ENCODE measurements around the gene GRM1. TPM values are rescaled to one million over a fixed set of nuclear protein-coding genes. Genes with fewer than 3 reads are reported as not detected.

GRM1 gene
- total RNA-seq, 2 donors from 2014 or later = not detected

DNA sequence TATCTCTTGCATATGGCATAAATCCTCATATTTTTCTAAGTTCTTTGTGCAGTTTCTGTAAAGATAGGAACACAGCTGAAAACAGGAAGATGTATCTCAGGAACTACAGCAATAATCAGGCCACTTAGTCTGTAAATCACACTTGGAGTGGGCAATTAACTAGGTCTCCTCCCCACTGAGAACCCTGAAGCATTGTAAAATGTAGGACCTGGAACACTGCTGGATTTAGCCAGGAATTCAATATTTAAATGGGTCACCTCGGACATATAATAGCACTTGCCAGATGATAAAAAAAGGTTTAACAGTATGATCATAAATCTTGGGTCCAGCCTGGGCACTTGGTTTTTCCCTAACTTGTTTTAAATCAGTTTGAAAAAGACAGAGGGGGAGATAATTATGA, 155.0 kb downstream of the GRM1 start:
- no peaks in the 10 kb centered on the region for H3K4me1 Mint-ChIP-seq (ENCODE audit: low read depth)

DNA sequence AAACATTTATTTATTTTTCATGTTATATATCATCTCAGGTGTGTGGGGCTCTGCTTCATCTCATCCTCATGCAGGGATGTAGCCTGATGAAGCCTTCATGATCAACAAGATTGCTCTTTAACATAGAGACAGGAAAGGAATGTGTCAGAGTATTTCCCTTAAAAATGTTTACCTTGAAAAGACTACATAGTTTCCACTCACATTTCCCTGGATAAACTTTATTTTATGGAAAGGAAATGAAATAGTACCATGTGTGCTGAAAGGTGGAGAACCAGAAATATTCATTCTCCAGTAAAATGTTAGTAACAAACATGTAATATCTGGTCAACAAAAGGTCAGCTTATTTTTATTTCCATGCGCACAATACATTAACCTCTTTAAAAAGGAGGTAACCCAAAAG, 155.8 kb downstream of the GRM1 start:
- no peak for DNase-seq
- Mint-ChIP-seq H3K9me3 (no peaks in the 10 kb centered on the region), H3K4me1 (ENCODE audit: low read depth) (no peaks in the 10 kb centered on the region), H3K27me3 (ENCODE audit: low read depth) (no peaks in the 10 kb centered on the region), H3K36me3 (ENCODE audit: insufficient read depth in 2 of 2) (no peaks in the 10 kb centered on the region), H3K27ac (no peak overlapping the region), H3K4me3 (no peak overlapping the region)
- no peak for ATAC-seq (replicated peaks in 1 of 2)

More for the DNA sequence above, 155.0 kb downstream of the GRM1 start:
- no peak for DNase-seq
- Mint-ChIP-seq H3K4me3 (no peak overlapping the region), H3K27ac (no peak overlapping the region), H3K36me3 (ENCODE audit: insufficient read depth in 2 of 2) (no peaks in the 10 kb centered on the region), H3K9me3 (no peaks in the 10 kb centered on the region), H3K27me3 (ENCODE audit: low read depth) (no peaks in the 10 kb centered on the region)
- ATAC-seq (replicated peaks in 1 of 2) = no peak

DNA sequence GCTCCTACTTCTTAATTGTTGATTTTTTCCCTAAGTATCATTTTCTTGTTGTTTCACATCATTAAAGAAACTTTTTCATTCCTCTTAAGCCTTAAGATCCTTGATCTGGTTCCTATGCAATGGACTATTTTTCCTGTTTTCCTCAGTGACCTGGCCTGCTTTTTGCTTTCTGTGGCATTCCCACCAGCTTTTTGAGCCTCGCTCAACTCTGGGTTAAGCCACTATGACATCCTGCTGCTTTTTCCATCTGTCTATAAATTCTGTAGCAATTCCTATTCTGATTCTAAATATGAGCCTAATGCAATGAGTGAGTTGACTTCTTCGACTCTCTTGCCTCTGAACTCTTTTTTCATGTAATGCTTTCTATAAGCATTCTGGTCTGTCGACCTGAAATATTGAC, 160.3 kb downstream of the GRM1 start:
- no peaks in the 10 kb centered on the region for H3K36me3 Mint-ChIP-seq (ENCODE audit: insufficient read depth in 2 of 2)

DNA sequence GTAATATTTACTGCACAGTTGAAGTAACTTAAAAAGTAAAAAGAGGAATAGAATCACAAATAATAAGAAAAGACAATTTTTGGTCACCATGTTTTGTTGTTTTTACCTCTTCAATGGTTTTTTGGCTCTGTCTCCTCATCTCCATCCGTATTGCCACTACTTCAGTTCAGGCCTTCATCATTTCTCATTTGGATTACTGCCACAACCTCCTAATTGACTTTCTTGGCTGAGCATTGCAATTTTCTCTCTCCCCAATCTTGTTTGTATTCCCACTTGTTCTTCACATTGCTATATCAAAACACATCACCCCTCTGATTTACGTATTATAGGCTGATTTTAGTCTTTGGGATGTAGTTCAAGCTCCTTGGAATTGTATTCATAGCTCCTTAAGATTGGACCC, 161.7 kb downstream of the GRM1 start:
- DNase-seq (no peak), ATAC-seq (replicated peaks in 1 of 2) (no peak)
- Mint-ChIP-seq H3K36me3 (ENCODE audit: insufficient read depth in 2 of 2) (no peaks in the 10 kb centered on the region), H3K27ac (no peak overlapping the region), H3K9me3 (peaks cover 0 to 2% of the 10 kb centered on the region in 2 donors), H3K27me3 (ENCODE audit: low read depth) (peaks cover 5% of the 10 kb centered on the region), H3K4me1 (ENCODE audit: low read depth) (no peaks in the 10 kb centered on the region), H3K4me3 (no peak overlapping the region)

More for the DNA sequence above, 160.3 kb downstream of the GRM1 start:
- no peak overlapping the region for H3K27ac Mint-ChIP-seq
- H3K27me3 Mint-ChIP-seq (ENCODE audit: low read depth) = peaks cover 5% of the 10 kb centered on the region
- no peaks in the 10 kb centered on the region for H3K4me1 Mint-ChIP-seq (ENCODE audit: low read depth)
- DNase-seq (no peak), ATAC-seq (replicated peaks in 1 of 2) (no peak)
- H3K4me3 Mint-ChIP-seq = no peak overlapping the region
- no peaks in the 10 kb centered on the region for H3K9me3 Mint-ChIP-seq

DNA sequence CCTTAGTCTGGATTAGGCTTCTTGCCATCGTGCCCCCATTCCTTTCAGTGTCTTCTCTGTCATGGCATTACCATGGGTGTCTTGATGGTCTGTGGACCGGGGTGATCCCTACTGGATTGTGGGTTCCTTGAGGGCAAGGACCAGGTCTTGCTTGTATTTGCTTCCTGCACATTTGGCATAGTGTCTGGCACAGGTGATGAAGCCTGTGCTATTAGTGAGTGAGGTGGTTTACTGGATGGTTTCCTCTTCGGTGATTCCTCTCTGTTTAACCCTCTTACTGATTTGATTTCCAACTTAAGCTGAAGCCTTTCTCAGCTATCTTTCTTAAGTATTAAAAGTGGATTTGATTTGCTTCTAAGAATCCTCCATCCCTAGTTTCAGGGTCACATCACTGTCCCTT, 162.3 kb downstream of the GRM1 start:
- Mint-ChIP-seq H3K4me3 (no peak overlapping the region), H3K9me3 (peaks cover 0 to 3% of the 10 kb centered on the region in 2 donors), H3K36me3 (ENCODE audit: insufficient read depth in 2 of 2) (no peaks in the 10 kb centered on the region), H3K27me3 (ENCODE audit: low read depth) (peaks cover 5% of the 10 kb centered on the region), H3K27ac (no peak overlapping the region), H3K4me1 (ENCODE audit: low read depth) (no peaks in the 10 kb centered on the region)
- DNase-seq (no peak), ATAC-seq (replicated peaks in 1 of 2) (no peak)

DNA sequence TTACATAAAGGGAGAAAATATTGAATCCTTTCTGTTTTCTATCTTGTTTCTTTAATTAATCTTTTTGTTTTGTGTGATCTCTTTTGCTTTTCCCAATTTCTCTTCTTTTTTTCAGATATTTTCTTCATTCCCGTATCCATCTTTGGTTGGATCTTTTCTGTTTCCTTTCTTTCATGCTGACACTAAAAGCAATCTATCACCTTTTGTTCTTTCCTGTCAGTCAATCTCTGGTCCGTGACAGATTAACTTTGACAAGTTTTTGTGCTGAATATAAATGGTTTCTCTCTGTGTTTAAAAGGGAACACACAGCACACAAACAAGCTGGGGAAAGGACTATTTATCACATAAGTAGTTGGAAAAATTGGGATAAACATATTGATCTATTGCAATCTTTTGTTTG, 162.8 kb downstream of the GRM1 start:
- no peak for DNase-seq
- Mint-ChIP-seq H3K27me3 (ENCODE audit: low read depth) (peaks cover 5% of the 10 kb centered on the region), H3K4me3 (no peak overlapping the region), H3K36me3 (ENCODE audit: insufficient read depth in 2 of 2) (no peaks in the 10 kb centered on the region), H3K27ac (no peak overlapping the region), H3K9me3 (peaks cover 0 to 3% of the 10 kb centered on the region in 2 donors), H3K4me1 (ENCODE audit: low read depth) (no peaks in the 10 kb centered on the region)
- no peak for ATAC-seq (replicated peaks in 1 of 2)

DNA sequence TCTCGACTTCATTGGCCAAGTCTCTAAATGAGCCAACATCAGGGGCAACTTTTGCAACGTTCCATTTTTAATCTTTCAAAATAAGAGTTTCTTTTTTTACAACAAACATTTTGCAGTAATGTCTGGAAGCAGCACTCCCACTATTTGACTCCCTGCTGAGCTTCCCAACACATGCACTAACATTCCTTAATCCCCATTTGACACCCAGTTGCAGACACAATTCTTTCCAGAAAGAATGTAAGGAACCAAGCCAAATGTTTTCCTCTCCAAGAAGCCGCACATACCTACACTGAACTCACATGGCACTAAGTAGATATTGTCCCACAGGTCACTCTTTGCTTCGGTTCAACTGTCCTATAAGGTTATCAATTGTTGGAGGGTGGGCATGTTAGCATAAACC, 165.6 kb downstream of the GRM1 start:
- no peaks in the 10 kb centered on the region for H3K36me3 Mint-ChIP-seq (ENCODE audit: insufficient read depth in 2 of 2)
- DNase-seq (no peak), ATAC-seq (replicated peaks in 1 of 2) (no peak)
- no peak overlapping the region for H3K27ac Mint-ChIP-seq
- no peaks in the 10 kb centered on the region for H3K4me1 Mint-ChIP-seq (ENCODE audit: low read depth)
- peaks cover 5% of the 10 kb centered on the region for H3K27me3 Mint-ChIP-seq (ENCODE audit: low read depth)
- peaks cover 0 to 4% of the 10 kb centered on the region in 2 donors for H3K9me3 Mint-ChIP-seq
- no peak overlapping the region for H3K4me3 Mint-ChIP-seq

DNA sequence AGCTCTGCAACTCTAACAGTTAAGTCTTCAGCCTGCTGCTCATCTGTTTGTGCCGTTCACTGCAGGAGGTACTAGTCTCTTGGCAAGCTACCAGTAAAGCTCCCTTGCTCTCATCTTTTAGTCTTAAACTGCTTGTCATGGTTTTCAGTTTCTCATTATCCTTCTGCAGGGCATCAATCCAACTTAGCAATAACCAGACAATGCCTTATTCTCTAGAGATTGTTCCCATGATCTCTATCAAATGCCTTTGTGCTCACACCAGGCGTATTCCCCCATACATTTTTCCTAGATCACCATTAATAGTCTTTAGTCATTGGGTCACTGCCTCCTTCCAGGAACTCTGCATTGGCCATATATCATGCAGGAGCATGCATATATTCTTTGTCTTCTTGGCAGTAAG, 171.3 kb downstream of the GRM1 start:
- no peak overlapping the region for H3K27ac Mint-ChIP-seq

DNA sequence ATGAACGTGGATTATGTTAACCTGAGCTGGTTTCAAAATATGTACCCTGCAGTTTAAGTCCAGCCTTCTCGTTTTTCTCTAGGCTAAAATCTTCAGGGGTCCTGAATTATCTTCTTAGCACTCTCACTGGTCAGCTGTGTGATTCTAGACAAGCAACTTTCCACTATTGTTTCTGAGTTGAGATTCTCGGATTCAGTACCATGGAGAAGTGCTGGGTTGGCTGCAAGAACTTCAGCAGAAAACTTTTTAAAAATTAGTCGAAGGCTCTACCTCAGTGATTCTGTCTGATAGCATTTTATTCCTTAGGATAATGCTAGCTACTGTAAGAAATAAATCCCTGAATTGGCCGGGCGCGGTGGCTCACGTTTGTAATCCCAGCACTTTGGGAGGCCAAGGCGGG, 173.7 kb downstream of the GRM1 start:
- H3K4me1 Mint-ChIP-seq (ENCODE audit: low read depth) = no peaks in the 10 kb centered on the region
- no peak overlapping the region for H3K4me3 Mint-ChIP-seq
- H3K27me3 Mint-ChIP-seq (ENCODE audit: low read depth) = no peaks in the 10 kb centered on the region
- ATAC-seq (replicated peaks in 1 of 2) (no peak), DNase-seq (no peak)
- H3K36me3 Mint-ChIP-seq (ENCODE audit: insufficient read depth in 2 of 2) = no peaks in the 10 kb centered on the region
- H3K27ac Mint-ChIP-seq = no peak overlapping the region
- H3K9me3 Mint-ChIP-seq = no peaks in the 10 kb centered on the region

More for the DNA sequence above, 171.3 kb downstream of the GRM1 start:
- Mint-ChIP-seq H3K4me3 (no peak overlapping the region), H3K36me3 (ENCODE audit: insufficient read depth in 2 of 2) (no peaks in the 10 kb centered on the region), H3K9me3 (peaks cover 0 to 4% of the 10 kb centered on the region in 2 donors), H3K4me1 (ENCODE audit: low read depth) (no peaks in the 10 kb centered on the region), H3K27me3 (ENCODE audit: low read depth) (no peaks in the 10 kb centered on the region)
- ATAC-seq (replicated peaks in 1 of 2) = no peak
- no peak for DNase-seq

GRCh38 chr6:146209942-146210341, 181.1 kb downstream of the GRM1 start:
- Mint-ChIP-seq H3K27ac (no peak overlapping the region), H3K9me3 (no peaks in the 10 kb centered on the region), H3K4me1 (ENCODE audit: low read depth) (no peaks in the 10 kb centered on the region), H3K27me3 (ENCODE audit: low read depth) (no peaks in the 10 kb centered on the region), H3K36me3 (ENCODE audit: insufficient read depth in 2 of 2) (no peaks in the 10 kb centered on the region), H3K4me3 (no peak overlapping the region)
- DNase-seq = no peak
- no peak for ATAC-seq (replicated peaks in 1 of 2)

GRCh38 chr6:146210406-146211083, 181.7 kb downstream of the GRM1 start:
- DNase-seq = no peak
- Mint-ChIP-seq H3K9me3 (no peaks in the 10 kb centered on the region), H3K4me1 (ENCODE audit: low read depth) (no peaks in the 10 kb centered on the region)

DNA sequence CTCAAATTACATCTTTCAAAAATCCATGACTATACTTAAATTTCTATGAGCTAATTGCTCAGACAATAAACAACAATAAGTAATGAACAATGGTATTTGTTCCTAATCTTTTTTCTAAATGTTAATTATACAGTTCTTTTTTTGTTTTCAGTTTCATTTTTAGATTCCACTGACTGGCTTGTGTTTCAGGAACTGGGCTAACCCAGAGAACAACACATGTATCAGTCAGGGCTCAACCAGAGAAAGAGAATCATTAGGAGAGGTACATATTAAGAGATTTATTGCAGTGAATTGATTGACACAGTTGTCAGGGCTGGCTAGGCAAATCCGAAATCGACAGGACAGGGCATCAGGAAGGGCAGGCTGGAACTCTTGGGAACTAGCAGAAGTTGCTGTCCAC, 182.8 kb downstream of the GRM1 start:
- Mint-ChIP-seq H3K27me3 (ENCODE audit: low read depth) (no peaks in the 10 kb centered on the region), H3K4me1 (ENCODE audit: low read depth) (no peaks in the 10 kb centered on the region), H3K36me3 (ENCODE audit: insufficient read depth in 2 of 2) (no peaks in the 10 kb centered on the region), H3K9me3 (no peaks in the 10 kb centered on the region), H3K27ac (no peak overlapping the region), H3K4me3 (no peak overlapping the region)
- DNase-seq (no peak), ATAC-seq (replicated peaks in 1 of 2) (no peak)

More at GRCh38 chr6:146210406-146211083, 181.7 kb downstream of the GRM1 start:
- no peak overlapping the region for H3K27ac Mint-ChIP-seq
- no peaks in the 10 kb centered on the region for H3K27me3 Mint-ChIP-seq (ENCODE audit: low read depth)
- ATAC-seq (replicated peaks in 1 of 2) = no peak
- no peak overlapping the region for H3K4me3 Mint-ChIP-seq
- no peaks in the 10 kb centered on the region for H3K36me3 Mint-ChIP-seq (ENCODE audit: insufficient read depth in 2 of 2)

DNA sequence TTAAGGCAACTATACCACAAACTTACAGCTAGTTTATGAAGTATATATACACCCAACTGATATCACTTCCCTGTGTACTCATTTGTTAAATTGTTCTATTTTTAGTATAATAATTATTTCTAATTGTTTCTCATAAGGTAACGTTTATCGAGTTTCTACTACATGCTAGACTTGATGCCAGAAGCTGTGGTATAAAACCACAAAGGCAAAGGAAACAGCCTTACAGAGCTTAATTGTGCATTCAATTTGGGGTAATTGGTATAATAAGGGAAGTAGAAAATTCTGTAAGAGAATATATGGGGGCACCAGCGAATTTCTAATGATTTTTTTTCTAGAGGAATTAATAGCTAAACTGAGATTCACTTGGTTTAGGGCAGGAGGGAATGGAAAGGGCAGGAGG, 183.9 kb downstream of the GRM1 start:
- ATAC-seq (replicated peaks in 1 of 2) = no peak
- Mint-ChIP-seq H3K9me3 (no peaks in the 10 kb centered on the region), H3K27me3 (ENCODE audit: low read depth) (no peaks in the 10 kb centered on the region), H3K27ac (no peak overlapping the region), H3K36me3 (ENCODE audit: insufficient read depth in 2 of 2) (no peaks in the 10 kb centered on the region), H3K4me3 (no peak overlapping the region), H3K4me1 (ENCODE audit: low read depth) (no peaks in the 10 kb centered on the region)
- no peak for DNase-seq

DNA sequence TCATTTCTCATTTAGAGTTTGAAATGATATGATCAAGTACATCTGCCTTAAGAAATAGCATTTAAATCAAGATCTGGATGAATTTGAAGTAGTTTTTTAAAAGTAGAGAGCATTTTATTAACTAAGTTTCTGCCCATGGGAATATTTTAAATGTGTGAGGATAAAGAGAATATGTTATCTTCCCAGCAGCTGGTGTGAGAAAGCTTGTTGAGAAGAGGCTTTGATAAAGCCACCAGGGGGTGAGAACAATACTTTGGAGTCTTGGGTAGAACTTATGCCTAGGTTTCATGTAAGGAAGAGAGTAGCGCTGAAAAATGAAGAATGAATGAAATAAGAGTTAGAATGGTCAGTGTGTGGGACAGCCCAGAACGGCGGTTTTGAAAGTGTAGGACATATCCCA, 190.2 kb downstream of the GRM1 start:
- DNase-seq (no peak), ATAC-seq (replicated peaks in 1 of 2) (no peak)
- Mint-ChIP-seq H3K4me1 (ENCODE audit: low read depth) (no peaks in the 10 kb centered on the region), H3K4me3 (no peak overlapping the region), H3K36me3 (ENCODE audit: insufficient read depth in 2 of 2) (no peaks in the 10 kb centered on the region), H3K27ac (no peak overlapping the region), H3K9me3 (peaks cover 4 to 5% of the 10 kb centered on the region in 2 donors), H3K27me3 (ENCODE audit: low read depth) (no peaks in the 10 kb centered on the region)
